ENCODE results near the gene BHMT2. TPM values are rescaled to one million over a fixed set of nuclear protein-coding genes. Genes with fewer than 3 reads are reported as not detected.
A peak's percentile ranks its signal among the peaks of the same experiment; 100 is the strongest.

The BHMT2 gene
- total and polyA plus RNA-seq, 2 of the 13 experiments (the other 11 are each of a cell fraction or from before 2014, with no cell fraction given), result 13.8 to 18.8 TPM

GRCh38 chr5:79108792-79109191, 39.2 kb downstream of the BHMT2 start (continued):
- TF ChIP-seq, protein P1, sequence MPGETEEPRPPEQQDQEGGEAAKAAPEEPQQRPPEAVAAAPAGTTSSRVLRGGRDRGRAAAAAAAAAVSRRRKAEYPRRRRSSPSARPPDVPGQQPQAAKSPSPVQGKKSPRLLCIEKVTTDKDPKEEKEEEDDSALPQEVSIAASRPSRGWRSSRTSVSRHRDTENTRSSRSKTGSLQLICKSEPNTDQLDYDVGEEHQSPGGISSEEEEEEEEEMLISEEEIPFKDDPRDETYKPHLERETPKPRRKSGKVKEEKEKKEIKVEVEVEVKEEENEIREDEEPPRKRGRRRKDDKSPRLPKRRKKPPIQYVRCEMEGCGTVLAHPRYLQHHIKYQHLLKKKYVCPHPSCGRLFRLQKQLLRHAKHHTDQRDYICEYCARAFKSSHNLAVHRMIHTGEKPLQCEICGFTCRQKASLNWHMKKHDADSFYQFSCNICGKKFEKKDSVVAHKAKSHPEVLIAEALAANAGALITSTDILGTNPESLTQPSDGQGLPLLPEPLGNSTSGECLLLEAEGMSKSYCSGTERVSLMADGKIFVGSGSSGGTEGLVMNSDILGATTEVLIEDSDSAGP (CRISPR knock-in tag; IDR thresholded peaks at IDR 0.05; ENCODE audit: borderline replicate concordance), result no peak
- no peak for TF ChIP-seq ZNF790 (CRISPR knock-in tag; IDR thresholded peaks at IDR 0.05; ENCODE audit: borderline replicate concordance)
- no peak for TF ChIP-seq MZF1 (CRISPR knock-in tag; IDR thresholded peaks at IDR 0.05; ENCODE audit: borderline replicate concordance)
- TF ChIP-seq, protein P2, sequence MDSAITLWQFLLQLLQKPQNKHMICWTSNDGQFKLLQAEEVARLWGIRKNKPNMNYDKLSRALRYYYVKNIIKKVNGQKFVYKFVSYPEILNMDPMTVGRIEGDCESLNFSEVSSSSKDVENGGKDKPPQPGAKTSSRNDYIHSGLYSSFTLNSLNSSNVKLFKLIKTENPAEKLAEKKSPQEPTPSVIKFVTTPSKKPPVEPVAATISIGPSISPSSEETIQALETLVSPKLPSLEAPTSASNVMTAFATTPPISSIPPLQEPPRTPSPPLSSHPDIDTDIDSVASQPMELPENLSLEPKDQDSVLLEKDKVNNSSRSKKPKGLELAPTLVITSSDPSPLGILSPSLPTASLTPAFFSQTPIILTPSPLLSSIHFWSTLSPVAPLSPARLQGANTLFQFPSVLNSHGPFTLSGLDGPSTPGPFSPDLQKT (CRISPR knock-in tag; IDR thresholded peaks at IDR 0.05; ENCODE audit: borderline replicate concordance), result no peak
- TF ChIP-seq ZNF382 (CRISPR knock-in tag; IDR thresholded peaks at IDR 0.05; ENCODE audit: borderline replicate concordance), result no peak
- TF ChIP-seq NR1H2 (CRISPR knock-in tag; IDR thresholded peaks at IDR 0.05; ENCODE audit: borderline replicate concordance, low read depth), result no peak
- no peak for TF ChIP-seq ATF4 (CRISPR knock-in tag; IDR thresholded peaks at IDR 0.05)
- no peak for TF ChIP-seq STAG1 (CRISPR knock-in tag; IDR thresholded peaks at IDR 0.05)
- peak; percentile 45; the same call in 1 of the 2 replicates for TF ChIP-seq SKIL (CRISPR knock-in tag; IDR thresholded peaks at IDR 0.05; ENCODE audit: borderline replicate concordance)
- TF ChIP-seq PRMT3 (CRISPR knock-in tag; IDR thresholded peaks at IDR 0.05; ENCODE audit: borderline replicate concordance, low read depth), result no peak
- TF ChIP-seq, protein P3, sequence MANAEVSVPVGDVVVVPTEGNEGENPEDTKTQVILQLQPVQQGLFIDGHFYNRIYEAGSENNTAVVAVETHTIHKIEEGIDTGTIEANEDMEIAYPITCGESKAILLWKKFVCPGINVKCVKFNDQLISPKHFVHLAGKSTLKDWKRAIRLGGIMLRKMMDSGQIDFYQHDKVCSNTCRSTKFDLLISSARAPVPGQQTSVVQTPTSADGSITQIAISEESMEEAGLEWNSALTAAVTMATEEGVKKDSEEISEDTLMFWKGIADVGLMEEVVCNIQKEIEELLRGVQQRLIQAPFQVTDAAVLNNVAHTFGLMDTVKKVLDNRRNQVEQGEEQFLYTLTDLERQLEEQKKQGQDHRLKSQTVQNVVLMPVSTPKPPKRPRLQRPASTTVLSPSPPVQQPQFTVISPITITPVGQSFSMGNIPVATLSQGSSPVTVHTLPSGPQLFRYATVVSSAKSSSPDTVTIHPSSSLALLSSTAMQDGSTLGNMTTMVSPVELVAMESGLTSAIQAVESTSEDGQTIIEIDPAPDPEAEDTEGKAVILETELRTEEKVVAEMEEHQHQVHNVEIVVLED (CRISPR knock-in tag; IDR thresholded peaks at IDR 0.05; ENCODE audit: borderline replicate concordance), result no peak
- no peak for TF ChIP-seq ZNF263 (CRISPR knock-in tag; IDR thresholded peaks at IDR 0.05)
- TF ChIP-seq MIER2 (CRISPR knock-in tag; IDR thresholded peaks at IDR 0.05), result no peak
- TF ChIP-seq KMT2A (CRISPR knock-in tag; IDR thresholded peaks at IDR 0.05), result no peak
- no peak for TF ChIP-seq ZXDC (CRISPR knock-in tag; IDR thresholded peaks at IDR 0.05)
- TF ChIP-seq IKZF5 (CRISPR knock-in tag; IDR thresholded peaks at IDR 0.05), result no peak
